DOHH2 (cell line): ENCODE results near the gene PTPN18.

ENCODE experiments used
- EZH2phosphoT487 ChIP-seq: fragments of 200-600 bp; sonication (generic); IDR thresholded peaks from 2 replicates; pipeline ENCODE4 v1.6.1; 2017; ENCODE audit warnings: borderline replicate concordance, mild to moderate bottlenecking, antibody characterized with exemption, low read length, moderate library complexity, mixed read lengths
- TF ChIP-seq, protein P1 (sequence below): fragments of 200-600 bp; sonication (generic); IDR thresholded peaks from one replicate; pipeline ENCODE4 v1.5.1; 2014; ENCODE audit warnings: antibody characterized with exemption, mild to moderate bottlenecking, low read depth, low read length; ENCODE audit not compliant: poor library complexity, severe bottlenecking

DNA sequence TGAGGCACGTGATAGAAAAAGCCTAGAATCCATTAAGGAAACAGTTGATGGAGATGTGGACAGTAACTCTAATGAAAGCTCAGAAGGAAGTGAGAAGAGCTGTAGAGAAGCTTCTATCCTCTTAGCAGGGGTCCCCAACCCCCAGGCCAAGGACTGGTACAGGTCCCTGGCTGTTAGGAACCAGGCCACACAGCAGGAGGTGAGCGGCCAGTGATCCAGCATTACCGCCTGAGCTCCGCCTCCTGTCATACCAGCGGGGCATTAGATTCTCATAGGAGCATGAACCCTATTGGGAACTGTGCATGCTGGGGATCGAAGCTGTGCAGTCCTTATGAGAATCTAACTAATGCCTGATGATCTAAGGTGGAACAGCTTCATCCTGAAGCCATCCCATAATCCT, 21.8 kb upstream of the PTPN18 start:
- TF ChIP-seq, protein P1, sequence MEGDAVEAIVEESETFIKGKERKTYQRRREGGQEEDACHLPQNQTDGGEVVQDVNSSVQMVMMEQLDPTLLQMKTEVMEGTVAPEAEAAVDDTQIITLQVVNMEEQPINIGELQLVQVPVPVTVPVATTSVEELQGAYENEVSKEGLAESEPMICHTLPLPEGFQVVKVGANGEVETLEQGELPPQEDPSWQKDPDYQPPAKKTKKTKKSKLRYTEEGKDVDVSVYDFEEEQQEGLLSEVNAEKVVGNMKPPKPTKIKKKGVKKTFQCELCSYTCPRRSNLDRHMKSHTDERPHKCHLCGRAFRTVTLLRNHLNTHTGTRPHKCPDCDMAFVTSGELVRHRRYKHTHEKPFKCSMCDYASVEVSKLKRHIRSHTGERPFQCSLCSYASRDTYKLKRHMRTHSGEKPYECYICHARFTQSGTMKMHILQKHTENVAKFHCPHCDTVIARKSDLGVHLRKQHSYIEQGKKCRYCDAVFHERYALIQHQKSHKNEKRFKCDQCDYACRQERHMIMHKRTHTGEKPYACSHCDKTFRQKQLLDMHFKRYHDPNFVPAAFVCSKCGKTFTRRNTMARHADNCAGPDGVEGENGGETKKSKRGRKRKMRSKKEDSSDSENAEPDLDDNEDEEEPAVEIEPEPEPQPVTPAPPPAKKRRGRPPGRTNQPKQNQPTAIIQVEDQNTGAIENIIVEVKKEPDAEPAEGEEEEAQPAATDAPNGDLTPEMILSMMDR = no peak
- TF ChIP-seq EZH2phosphoT487 = no peak
